Measurements from ENCODE around the gene CYP20A1.
A peak's percentile ranks its signal among the peaks of the same experiment; 100 is the strongest.

Gene CYP20A1

DNA sequence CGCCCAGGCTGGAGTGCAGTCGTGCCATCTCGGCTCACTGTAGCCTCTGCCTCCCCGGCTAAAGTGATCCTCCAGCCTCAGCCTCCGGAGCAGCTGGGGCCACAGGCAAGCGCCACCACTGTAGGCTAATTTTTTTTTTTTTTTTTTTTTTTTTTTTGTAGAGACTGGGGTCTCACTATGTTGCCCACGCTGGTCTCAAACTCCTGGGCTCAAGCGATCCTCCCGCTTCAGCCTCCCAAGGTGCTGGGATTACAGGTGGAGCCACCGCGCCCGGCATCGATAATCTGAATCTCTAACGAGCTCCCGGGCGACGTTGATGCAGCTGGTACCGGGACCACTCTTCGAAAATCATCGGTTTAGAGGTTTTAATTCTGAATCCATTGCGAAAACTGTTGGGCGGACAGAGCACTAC lies 520 bp upstream of the CYP20A1 start:
- Histone ChIP-seq H3K27ac (ENCODE audit: low read length) (peak overlapping the region; percentile 94), H3K4me3 (ENCODE audit: low read depth in 1 of 2, low read length in 2 of 2) (peak overlapping the region; percentile 65 to 73; a peak in 3 of 4 replicates), H2AFZ (ENCODE audit: low read depth, low read length) (peak overlapping the region; percentile 74), H3K36me3 (ENCODE audit: insufficient read depth, low read length) (peaks cover 12% of the 10 kb centered on the region), H3K9ac (ENCODE audit: low read depth, low read length) (peak overlapping the region; percentile 80), H3K9me3 (ENCODE audit: insufficient read depth, low read length, severe bottlenecking) (no peaks in the 10 kb centered on the region), H4K20me1 (ENCODE audit: insufficient read depth, low read length) (no peaks in the 10 kb centered on the region), H3K4me1 (ENCODE audit: insufficient read depth, low read length) (peaks cover 28% of the 10 kb centered on the region), H3K4me2 (ENCODE audit: insufficient read depth, low read length) (peak overlapping the region; percentile 62), H3K79me2 (ENCODE audit: insufficient read depth, low read length) (peaks cover 45% of the 10 kb centered on the region), H3K27me3 (ENCODE audit: insufficient read depth, low read length, poor library complexity) (no peaks in the 10 kb centered on the region)
- no peak for DNase-seq
- ATAC-seq (ENCODE audit: insufficient read depth, low read depth) = peak; percentile 0; the same call in 1 of the 3 replicates
- TF ChIP-seq, protein P1, sequence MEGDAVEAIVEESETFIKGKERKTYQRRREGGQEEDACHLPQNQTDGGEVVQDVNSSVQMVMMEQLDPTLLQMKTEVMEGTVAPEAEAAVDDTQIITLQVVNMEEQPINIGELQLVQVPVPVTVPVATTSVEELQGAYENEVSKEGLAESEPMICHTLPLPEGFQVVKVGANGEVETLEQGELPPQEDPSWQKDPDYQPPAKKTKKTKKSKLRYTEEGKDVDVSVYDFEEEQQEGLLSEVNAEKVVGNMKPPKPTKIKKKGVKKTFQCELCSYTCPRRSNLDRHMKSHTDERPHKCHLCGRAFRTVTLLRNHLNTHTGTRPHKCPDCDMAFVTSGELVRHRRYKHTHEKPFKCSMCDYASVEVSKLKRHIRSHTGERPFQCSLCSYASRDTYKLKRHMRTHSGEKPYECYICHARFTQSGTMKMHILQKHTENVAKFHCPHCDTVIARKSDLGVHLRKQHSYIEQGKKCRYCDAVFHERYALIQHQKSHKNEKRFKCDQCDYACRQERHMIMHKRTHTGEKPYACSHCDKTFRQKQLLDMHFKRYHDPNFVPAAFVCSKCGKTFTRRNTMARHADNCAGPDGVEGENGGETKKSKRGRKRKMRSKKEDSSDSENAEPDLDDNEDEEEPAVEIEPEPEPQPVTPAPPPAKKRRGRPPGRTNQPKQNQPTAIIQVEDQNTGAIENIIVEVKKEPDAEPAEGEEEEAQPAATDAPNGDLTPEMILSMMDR (IDR thresholded peaks at IDR 0.05; ENCODE audit: borderline replicate concordance, extremely low read depth, low read length, poor library complexity, severe bottlenecking) = no peak
- TF ChIP-seq EZH2 (IDR thresholded peaks at IDR 0.05; ENCODE audit: borderline replicate concordance, low read depth, low read length, severe bottlenecking) = no peak

- H3K4me2 ChIP-seq (ENCODE audit: insufficient read depth, low read length) = peak overlapping the region; percentile 62
- H3K27me3 ChIP-seq (ENCODE audit: insufficient read depth, low read length, poor library complexity) = no peaks in the 10 kb centered on the region
- H3K4me1 ChIP-seq (ENCODE audit: insufficient read depth, low read length) = peaks cover 28% of the 10 kb centered on the region
- peaks cover 23% of the 10 kb centered on the region for H3K36me3 ChIP-seq (ENCODE audit: insufficient read depth, low read length)
- ATAC-seq (ENCODE audit: insufficient read depth, low read depth) (no peak), DNase-seq (no peak)
- peaks cover 58% of the 10 kb centered on the region for H3K79me2 ChIP-seq (ENCODE audit: insufficient read depth, low read length)
- no peaks in the 10 kb centered on the region for H4K20me1 ChIP-seq (ENCODE audit: insufficient read depth, low read length)
- TF ChIP-seq, protein P1 (IDR thresholded peaks at IDR 0.05; ENCODE audit: borderline replicate concordance, extremely low read depth, low read length, poor library complexity, severe bottlenecking) = no peak
- TF ChIP-seq EZH2 (IDR thresholded peaks at IDR 0.05; ENCODE audit: borderline replicate concordance, low read depth, low read length, severe bottlenecking) = no peak
- peak overlapping the region; percentile 65 to 73; a peak in 3 of 4 replicates for H3K4me3 ChIP-seq (ENCODE audit: low read depth in 1 of 2, low read length in 2 of 2)
- H3K27ac ChIP-seq (ENCODE audit: low read length) = peak overlapping the region; percentile 94; the same call in 1 of the 2 replicates
- no peak overlapping the region for H2AFZ ChIP-seq (ENCODE audit: low read depth, low read length)
- H3K9me3 ChIP-seq (ENCODE audit: insufficient read depth, low read length, severe bottlenecking) = no peaks in the 10 kb centered on the region
- peak overlapping the region; percentile 80 for H3K9ac ChIP-seq (ENCODE audit: low read depth, low read length)
Measured at GRCh38 chr2:203240491-203240890, 1.7 kb downstream of the CYP20A1 start.

DNA sequence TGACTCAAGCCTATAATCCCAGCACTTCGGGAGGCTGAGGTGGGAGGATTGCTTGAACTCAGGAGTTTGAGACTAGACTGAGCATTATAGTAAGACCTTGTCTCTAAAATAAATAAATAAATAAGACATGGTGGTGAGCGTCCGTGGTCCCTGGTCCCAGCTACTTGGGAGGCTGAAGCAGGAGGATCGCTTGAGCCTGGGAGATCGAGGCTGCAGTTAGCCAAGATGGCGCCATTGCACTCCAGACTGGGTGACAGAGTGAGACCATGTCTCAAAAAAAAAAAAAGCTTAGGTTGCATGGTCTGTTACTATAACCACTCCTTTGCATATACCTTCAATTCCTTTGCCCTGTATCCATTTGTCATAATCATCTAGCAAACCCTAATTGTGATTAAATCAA lies 3.7 kb downstream of the CYP20A1 start:
- TF ChIP-seq EZH2 (IDR thresholded peaks at IDR 0.05; ENCODE audit: borderline replicate concordance, low read depth, low read length, severe bottlenecking) = no peak
- TF ChIP-seq, protein P1 (IDR thresholded peaks at IDR 0.05; ENCODE audit: borderline replicate concordance, extremely low read depth, low read length, poor library complexity, severe bottlenecking) = peak; percentile 15
- no peak for ATAC-seq (ENCODE audit: insufficient read depth, low read depth)
- H3K36me3 ChIP-seq (ENCODE audit: insufficient read depth, low read length) = peaks cover 40% of the 10 kb centered on the region
- no peak overlapping the region for H3K4me3 ChIP-seq (ENCODE audit: low read depth in 1 of 2, low read length in 2 of 2)
- H2AFZ ChIP-seq (ENCODE audit: low read depth, low read length) = no peak overlapping the region
- no peak for DNase-seq
- H3K79me2 ChIP-seq (ENCODE audit: insufficient read depth, low read length) = peaks cover 64% of the 10 kb centered on the region
- no peaks in the 10 kb centered on the region for H3K9me3 ChIP-seq (ENCODE audit: insufficient read depth, low read length, severe bottlenecking)
- H3K9ac ChIP-seq (ENCODE audit: low read depth, low read length) = no peak overlapping the region
- H3K4me2 ChIP-seq (ENCODE audit: insufficient read depth, low read length) = no peak overlapping the region
- no peaks in the 10 kb centered on the region for H3K27me3 ChIP-seq (ENCODE audit: insufficient read depth, low read length, poor library complexity)
- H3K4me1 ChIP-seq (ENCODE audit: insufficient read depth, low read length) = peaks cover 28% of the 10 kb centered on the region
- H4K20me1 ChIP-seq (ENCODE audit: insufficient read depth, low read length) = no peaks in the 10 kb centered on the region
- H3K27ac ChIP-seq (ENCODE audit: low read length) = no peak overlapping the region
